CMK (cell line): ENCODE data around the gene ZC3H12C.
"Not testable (repeated sequence)": the region's sequence is repeated elsewhere in the genome, so short reads cannot be mapped to it uniquely, and the experiment has no call there.

Experiments
- DNase-seq: peaks from one replicate; pipeline ENCODE4 v3.0.0-alpha.2; 2010; ENCODE audit warnings: low read depth

Gene ZC3H12C

DNA sequence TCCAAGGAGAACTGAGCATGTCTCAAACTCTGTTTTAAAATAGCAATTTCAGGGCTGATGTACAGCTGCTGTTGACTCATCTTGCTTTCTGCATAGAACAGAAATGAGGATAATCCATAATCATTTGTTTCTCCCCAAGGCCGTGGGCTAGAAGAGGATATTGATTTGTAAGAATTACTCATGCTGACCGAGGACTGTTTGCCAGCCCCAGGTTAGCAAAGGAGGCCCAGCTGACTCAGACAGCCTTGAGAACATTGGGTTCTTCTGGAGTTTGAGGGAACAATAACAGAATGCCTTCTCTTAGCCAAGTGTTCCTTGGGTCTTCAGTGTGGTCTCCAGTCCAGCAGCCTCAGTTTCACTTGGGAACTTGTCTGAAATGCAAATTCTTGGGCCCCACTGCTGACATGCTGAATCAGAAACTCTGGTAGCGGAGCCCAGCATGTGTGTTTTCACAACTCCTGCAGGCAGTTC lies 92.0 kb downstream of the ZC3H12C start:
- DNase-seq = no peak

DNA sequence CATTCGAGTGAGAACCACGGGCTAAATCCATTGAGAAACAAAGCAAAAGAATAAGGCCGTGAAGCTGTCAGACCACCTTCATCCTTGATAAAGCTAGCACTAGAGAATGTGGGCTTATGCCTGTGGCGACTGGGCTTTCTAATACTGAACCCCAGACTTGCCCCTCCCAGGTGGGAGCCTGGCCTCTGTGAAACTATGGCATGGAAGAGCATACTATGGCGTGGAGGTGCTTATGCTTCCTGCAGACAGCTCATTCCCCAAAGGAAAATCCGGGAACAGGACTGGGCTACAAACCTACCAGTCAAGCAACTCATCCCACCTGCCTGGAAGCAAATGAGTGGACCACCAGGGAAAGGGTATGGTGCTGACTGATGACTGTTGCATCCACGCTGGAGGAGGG lies 92.4 kb downstream of the ZC3H12C start:
- no peak for DNase-seq

DNA sequence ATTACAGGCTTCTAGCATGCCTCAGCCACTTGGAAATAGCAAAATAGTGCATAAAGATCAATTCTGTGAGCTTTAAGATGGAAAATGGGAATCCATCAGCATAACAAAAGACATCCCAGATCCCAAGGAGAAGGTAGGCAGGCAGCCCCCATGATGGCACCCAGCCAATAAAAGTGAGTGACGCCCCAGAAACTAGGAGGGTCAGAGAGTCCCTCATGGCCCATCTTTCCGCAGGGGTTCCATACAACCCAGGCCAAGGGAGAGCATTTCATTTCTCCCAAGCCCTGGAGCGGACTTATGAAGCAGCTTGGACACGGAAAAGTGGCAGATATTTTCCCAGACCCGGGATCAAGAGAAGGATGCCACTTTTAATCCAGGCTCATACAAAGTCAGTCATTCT lies 93.3 kb downstream of the ZC3H12C start:
- no peak for DNase-seq

DNA sequence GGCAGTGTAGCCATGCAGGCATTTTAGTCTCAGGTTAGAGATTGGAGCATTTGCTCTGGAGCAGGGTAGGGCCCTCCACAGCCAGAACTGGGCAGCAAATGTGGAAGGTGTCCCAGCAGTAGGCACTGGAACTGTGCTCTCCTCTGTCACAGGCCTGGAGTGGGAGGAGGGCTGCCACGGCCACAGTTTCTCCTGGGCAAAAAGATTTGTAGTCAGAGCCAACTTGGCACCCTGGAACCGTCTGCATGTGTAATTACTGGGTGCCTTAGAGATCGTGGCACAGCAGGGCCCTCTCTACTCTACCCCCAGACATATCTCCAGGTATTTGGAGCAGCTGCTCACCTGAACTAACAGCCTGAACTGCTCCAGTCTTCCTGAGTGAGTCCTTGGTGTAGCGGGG lies 93.7 kb downstream of the ZC3H12C start:
- no peak for DNase-seq

DNA sequence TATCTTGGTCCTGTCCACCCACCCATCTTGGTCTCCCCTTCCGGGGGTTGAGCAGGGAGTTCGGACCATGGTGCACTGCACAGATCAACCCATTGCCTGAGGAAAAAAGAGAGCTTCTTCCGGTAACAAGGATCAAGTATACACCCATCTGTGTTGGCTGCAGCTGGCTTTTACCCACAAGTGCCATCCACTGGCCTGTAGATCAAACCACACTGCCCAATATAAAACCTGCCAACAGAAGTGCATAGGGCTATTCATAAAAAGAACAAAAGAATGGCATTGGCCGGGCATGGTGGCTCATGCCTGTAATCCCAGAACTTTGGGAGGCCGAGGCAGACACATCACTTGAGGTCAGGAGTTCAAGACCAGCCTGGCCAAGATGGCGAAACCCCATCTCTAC lies 94.5 kb downstream of the ZC3H12C start:
- DNase-seq = no peak

DNA sequence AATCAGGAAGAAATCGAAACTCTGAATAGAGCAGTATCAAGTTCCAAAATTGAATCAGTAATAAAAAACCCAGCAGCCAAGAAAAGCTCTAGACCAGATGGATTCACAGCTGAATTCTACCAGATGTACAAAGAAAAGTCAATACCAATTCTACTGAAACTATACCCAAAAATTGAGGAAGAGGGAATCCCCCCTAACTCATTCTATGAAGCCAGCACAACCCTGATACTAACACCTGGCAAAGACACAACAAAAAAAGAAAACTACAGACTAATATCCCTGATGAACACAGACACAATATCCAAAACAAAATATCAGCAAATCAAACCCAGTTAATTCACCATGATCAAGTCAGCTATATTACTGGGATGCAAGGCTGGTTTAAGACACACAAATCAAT lies 97.7 kb downstream of the ZC3H12C start:
- DNase-seq = no peak

DNA sequence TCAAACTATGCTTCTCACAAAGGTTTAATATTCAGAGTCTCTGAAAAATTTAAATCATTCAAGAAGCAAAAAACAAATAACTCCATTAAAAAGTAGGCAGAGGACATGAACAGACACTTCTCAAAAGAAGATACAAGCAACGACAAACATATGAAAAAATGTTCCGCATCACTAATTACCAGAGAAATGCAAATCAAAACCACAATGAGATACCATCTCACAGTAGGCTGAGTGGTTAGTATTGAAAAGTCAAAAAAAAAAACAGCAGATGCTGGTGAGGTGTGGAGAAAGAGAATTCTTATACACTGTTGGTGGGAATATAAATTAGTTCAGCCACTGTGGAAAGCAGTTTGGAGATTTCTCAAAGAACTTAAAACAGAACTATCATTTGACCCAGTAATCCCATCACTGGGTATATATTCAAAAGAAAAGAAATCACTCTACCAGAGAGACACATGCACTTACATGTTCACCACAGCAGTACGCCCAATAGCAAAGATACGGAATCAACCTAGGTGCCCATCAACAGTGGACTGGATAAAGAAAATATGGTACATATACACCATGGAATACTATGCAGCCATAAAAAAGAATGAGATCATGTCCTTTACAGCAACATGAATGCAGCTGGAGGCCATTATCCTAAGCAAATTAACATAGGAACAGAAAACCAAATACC lies 99.6 kb downstream of the ZC3H12C start:
- DNase-seq = not testable (repeated sequence)

DNA sequence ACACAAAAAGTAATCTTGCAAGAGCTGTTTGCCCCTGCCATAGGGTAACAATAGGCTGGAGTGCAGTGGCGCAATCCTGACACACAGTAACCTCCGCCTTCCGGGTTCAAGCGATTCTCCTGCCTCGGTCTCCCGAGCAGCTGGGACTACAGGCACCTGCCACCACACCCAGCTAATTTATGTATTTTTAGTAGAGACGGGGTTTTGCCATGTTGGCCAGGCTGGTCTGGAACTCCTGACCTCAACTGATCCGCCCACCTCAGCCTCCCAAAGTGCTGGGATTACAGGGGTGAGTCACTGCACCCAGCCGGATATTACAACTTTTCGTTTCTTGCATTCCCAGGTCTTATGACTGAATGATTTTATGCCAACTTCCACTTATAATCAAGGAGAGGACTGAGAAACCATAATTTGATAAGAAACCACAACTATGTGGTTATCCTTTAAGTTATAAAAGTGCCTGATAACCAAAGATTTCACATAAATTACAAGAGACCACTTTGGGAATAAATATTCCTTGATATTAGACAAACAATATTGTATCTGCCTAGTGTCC lies 101.1 kb downstream of the ZC3H12C start:
- not testable (repeated sequence) for DNase-seq

DNA sequence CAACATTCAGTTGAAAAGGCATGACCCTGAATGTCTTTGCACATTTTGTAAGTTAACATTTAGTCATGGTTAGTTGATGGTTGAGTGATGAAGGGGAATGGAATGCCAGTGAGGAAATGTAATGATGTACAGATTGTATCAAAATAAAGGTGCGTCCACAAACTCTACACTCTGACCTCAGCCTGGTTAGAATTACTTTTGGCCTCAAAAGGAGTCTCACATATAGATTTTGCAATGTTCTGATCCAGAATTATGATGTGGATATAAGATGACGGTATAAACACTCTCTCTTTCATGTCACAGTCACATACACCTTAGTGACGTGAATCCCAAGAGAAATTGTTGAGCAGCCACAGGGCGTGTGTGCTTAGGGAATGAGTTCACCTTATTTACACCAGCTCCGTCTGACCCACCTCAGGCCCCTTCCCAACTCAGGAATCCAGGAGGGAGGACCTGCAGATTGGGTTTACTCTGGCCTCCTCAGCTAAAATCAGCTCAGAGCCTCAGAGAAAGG lies 103.1 kb downstream of the ZC3H12C start:
- DNase-seq = no peak

DNA sequence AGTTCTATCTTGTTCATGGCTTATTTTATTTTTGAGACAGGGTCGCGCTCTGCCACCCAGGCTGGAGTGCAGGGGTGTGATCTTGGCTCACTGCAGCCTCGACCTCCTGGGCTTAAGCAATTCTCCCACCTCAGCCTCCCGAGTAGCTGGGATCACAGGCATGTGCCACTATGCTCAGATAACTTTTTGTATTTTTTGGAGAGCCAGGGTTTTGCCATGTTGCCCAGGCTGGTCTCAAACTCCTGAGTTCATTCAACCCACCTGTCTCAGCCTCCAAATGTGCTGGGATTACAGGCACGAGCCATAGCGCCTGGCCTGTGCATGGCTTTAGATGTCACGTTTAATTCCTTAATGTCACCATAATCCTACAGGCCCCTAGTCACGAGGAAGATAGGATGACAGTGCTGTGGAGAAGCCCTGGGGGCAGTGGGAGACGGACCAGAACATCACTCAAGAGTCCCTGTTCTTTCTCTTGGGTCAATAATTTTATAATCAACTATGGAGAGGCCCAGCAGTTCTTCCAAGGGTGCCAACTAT lies 103.8 kb downstream of the ZC3H12C start:
- no peak for DNase-seq

DNA sequence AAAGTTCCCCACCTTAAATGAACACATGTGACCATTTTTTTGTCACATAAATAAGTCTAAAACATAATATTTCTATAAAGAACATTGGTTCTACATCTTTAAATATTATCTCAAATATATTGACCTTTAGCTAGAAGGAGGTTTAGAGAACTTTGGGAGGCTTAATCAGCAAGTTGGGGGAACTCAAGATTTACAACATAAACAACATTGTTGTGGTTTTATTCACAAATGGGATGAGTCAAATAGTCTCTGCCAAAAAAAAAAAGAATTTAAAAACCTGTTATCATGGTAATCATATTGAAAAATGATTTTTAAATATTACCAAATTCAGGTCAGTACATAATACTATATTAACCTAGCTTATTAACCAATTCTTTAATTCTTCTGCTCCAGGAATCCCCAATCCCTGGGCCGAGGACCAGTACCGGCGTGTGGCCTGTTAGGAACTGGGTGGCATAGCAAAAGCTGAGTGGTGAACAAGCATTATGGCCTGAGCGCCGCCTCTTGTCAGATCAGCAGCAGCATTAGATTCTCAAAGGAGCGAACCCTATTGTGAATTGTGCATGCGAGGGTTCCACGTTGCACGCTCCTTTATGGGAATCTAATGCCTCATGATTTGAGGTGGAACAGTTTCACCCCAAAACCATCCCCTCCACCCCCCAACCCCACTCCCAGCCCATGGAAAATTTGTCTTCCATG lies 105.0 kb downstream of the ZC3H12C start:
- DNase-seq = no peak

DNA sequence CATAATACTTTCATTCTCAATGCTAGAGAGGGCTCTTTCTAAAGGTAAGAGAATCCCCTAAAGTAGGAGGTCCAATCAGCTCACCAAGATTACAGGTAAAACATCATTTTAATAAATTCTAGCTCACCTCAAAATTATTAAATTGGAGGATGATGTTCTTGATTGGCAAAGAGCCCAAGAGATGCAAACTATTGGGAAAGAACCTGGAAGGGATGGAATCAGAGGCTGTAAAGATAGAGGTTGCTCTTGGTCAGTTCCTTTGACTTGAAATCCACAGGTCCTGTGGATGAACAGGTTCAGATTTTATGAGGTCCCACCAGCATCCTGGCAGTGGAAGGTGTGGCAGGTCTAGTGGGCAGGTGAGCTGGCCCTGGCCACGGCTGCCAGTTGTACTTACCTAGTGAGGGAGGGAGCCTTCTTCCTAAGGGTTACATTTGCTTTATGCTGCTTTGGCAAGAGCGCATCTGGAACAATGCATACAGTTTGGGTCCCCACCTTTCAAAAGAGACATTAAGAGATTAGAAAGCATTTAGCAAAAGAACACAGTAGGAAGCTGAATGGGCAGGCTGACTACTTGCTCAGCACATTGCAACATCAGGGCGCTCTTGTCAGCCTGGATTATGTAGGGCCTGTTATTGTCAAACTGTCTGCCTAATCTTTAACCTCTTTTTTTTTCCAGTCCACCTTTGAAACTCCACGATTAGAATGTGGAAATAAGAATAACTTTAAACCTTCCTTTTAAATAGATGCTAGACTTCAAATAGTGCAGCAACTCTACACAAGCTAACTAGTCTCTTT lies 106.2 kb downstream of the ZC3H12C start:
- DNase-seq = no peak

DNA sequence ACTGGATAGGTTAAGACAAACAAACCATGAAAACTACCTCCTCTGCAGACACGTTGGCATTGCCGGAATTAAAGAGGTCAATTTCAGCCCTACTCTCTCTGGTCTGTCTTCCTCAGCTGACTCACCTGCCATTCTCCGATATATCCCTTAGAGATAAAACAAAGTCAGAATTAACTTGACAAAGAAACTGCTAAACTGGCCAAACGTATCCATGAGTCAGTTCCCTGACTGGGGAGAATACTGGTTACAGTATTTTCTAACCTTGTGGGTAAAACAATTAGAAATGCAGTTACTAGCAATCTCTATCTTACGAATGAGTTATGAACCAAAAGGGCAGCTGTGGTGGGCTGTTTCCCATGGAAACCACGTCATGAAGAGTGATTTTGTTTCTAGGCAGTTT lies 107.0 kb downstream of the ZC3H12C start:
- DNase-seq = no peak

DNA sequence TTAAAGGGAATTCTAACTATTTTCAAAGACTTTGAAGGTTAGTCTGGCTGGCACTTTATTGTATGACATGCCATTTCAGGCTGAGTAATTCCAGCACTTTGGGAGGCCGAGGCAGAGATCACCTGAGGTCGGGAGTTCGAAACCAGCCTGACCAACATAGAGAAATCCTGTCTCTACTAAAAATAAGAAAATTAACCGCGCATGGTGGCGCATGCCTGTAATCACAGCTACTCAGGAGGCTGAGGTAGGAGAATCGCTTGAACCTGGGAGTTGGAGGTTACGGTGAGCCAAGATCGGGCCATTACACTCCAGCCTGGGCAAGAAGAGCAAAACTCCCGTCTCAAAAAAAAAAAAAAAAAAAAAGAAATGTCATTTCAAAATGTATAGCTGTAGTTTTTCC lies 107.6 kb downstream of the ZC3H12C start:
- no peak for DNase-seq

DNA sequence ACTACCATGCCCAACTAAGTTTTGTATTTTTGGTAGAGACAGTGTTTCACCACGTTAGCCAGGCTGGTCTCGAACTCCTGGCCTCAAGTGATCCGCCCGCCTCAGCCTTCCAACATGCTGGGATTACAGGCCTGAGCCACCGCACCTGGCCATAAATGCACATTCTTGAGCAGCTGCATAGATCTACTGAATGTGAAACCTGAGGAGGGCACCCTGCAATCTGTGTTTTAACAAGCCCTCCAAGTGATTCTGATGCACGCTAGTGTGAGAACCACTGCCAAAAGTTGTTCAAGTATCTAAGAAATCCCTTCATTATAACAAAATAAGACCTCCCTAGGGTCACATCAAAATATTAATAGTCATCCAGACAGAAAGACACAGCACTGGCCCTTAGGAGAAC lies 113.9 kb downstream of the ZC3H12C start:
- no peak for DNase-seq

DNA sequence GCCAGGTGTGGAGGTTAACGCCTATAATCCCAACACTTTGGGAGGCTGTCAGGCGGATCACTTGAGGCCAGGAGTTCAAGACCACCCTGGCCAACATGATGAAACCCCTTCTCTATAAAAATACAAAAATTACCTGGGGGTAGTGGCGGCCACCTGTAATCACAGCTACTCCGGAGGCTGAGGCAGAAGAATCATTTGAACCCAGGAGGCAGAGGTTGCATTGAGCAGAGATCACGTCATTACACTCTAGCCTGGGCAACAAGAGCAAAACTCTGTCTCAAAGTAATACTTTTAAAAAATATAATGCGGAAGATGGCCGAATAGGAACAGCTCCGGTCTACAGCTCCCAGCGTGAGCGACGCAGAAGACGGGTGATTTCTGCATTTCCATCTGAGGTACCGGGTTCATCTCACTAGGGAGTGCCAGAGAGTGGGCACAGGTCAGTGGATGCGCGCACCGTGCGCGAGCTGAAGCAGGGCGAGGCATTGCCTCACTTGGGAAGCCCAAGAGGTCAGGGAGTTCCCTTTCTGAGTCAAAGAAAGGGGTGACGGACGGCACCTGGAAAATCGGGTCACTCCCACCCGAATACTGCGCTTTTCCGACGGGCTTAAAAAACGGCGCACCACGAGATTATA lies 115.6 kb downstream of the ZC3H12C start:
- DNase-seq = not testable (repeated sequence)

DNA sequence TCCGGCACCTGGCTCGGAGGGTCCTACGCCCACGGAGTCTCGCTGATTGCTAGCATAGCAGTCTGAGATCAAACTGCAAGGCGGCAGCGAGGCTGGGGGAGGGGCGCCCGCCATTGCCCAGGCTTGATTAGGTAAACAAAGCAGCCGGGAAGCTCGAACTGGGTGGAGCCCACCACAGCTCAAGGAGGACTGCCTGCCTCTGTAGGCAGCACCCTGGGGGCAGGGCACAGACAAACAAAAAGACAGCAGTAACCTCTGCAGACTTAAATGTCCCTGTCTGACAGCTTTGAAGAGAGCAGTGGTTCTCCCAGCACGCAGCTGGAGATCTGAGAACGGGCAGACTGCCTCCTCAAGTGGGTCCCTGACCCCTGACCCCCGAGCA lies 116.1 kb downstream of the ZC3H12C start:
- not testable (repeated sequence) for DNase-seq

DNA sequence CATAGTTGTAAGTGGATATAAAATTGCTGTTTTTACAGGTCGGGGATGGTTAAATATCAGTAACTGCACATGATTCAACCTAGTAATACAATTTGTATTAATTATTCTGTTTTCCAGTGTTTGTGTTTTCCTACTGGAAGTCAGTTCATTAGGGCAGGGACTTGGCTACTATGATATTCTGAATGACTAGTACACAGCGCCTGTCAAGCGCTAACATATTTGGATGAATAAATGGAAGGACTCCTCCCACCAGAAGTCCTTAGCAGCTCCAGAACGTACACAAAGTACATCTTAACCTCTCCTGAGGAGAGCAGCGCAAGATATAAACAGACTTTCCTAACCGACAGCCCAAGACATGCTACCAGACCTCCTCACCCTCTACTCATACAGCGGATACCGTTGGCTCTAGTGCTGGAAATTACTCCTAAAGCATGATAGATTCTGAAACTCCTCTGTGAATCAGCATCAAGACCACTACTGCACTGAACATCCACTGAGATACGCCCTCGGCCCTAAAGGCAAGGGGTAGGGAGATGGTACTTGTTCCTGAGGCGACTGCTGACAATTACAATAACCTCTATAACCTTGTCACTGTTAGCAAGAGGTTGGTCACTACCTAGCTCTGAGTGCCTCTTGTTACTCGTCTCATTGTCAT lies 124.2 kb downstream of the ZC3H12C start:
- no peak for DNase-seq

DNA sequence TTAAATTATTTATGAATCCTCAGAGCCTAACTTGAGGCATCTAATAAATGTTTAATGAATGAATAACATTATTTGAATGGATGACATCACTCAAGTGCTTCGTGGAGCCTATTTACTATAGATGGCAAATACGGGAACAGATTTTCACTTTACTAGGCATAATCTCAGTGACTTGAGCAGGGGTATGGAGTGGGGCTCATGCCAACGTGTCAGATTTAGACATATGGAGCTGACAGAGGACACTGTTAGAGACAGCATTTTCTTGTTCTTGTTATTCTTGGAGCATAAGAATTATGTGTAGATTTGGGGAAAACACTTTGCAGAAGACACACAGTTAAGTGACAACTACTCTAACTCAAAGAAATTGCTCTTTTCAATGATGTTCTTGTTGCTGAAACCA lies 124.7 kb downstream of the ZC3H12C start:
- no peak for DNase-seq

DNA sequence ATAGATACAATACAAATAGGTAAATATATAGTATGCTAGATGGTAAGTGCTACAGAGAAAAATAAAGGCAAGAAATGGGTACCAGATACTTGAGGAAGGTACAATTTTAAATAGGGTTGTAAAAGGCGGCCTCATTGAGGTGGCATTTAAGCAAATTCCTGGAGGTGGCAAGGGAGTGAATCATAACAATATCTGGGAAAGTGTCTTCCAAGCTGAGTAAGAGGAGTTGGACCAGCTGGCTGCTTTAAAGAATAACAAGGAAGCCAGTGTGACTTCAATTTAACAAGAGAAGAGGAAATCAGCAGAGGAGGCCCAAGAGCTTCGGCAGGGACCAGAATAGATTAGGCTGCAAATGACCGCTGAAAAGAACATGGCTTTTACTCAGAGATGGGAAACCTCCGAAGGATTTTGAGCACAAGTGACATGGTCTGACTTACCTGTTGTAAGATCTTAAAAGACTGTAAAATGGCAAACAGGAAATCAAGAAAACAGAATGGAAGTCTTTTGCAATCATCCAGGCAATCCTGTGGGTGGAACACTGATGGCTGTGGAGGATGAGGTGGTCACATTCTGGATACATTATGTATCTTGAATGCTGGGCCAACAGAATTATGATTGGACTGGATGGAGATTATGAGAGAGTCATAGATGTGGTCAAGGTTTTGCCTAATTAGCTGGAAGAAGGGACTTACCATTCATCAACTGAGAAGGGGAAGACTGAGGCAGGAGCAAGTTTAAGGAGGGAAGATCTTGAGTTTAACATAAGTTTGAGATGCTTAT lies 126.0 kb downstream of the ZC3H12C start:
- no peak for DNase-seq
